Measurements from ENCODE around the gene KIF5A.

KIF5A gene

DNA sequence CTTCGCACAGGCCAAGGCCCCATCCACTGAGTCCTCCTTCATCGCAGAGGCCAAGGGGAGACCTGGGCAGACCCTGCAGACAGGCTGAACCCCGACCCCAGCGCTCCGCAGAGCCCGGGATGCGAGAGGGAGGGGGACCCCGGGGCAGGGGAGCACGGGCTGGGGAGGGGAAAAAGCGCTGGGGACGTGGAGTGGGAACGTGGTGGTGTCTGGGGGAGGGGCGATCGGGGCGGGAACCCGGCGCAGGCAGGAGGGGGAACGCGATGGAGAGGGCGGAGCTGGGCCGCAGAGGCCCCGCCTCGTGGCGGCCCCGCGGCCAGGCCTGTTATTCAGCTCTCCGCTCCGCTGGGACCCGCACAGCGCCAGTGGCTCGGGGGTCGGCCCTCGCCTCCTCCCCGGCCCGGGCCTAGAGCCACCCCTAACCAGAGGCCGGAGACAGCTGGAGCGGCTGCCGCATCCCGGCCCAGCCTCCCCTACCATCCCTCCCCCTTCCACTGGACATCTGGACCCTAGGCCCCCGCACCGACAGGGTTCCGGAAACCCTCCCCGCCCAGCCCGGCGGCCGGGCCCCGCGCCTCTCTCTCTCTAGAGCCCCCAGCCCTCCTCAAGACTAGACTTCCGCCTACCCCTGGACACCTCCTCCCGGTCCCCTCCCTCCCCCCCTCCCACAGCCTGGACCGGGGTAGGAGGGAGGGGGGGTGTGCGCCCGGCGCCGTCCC lies 61.4 kb downstream of the KIF5A start, which contains the start of gene ARHGEF25:
ARHGEF25 (plus strand) TSS at position 328 of the 719 bp plus-strand sequence. CDS start 460 bp downstream, outside the sequence.
- Histone ChIP-seq H3K27ac (peak within 1 kb of the TSS; percentile 94), H3K36me3 (peaks cover 8% of the 10 kb centered on the region; the same call in 1 of the 2 replicates), H3K4me2 (peak within 1 kb of the TSS; percentile 94)

DNA sequence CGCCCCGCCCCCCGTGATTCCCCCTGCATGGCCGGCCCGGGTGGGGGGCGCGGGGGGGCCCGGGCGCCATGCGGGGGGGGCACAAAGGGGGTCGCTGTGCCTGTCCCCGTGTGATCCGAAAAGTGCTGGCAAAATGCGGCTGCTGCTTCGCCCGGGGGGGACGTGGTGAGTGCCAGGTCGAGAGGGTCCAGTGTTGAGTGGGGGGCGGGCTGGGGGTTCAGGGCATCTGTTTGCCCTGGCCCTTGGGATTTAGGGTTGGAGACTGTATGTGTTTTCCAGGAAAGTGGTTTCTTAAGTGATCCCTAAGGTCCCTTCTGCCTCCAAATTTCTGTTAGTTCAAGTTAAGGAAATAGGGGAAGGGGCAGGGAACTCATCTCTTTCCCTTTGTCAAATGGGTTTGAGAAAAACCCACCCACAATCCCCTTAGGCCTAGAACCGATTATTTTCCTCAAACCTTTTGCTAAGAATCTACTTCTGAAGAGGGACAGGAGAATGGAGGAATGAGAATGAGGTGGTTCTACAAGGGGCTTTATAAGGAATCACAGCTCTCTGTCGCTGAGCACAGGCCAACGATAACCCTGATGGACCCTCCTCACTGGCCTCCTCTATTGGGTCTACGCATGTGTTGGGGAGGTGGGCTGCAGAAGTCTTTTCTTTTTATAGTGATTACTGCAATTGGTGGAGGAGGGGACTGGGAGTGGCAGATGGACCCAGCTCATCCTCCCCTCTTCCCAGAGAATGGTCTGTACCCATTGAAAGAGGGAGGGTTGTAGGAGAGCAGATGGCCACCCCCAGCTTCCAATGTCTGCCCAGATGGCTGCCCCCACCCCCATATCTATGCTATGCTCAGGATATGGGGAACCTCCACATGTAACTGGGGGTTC lies 62.2 kb downstream of the KIF5A start:
- H3K9me3 ChIP-seq = no peaks in the 10 kb centered on the region
- peaks cover 45% of the 10 kb centered on the region for H3K27me3 ChIP-seq
- H4K20me1 ChIP-seq = no peaks in the 10 kb centered on the region
- peaks cover 71% of the 10 kb centered on the region for H3K4me1 ChIP-seq
- H3K27ac ChIP-seq = peak overlapping the region; percentile 94
- no peak for TF ChIP-seq Cebpa-rat (IDR thresholded peaks at IDR 0.05)
- peak overlapping the region; percentile 94 for H3K4me2 ChIP-seq
- H3K36me3 ChIP-seq = peaks cover 13% of the 10 kb centered on the region; the same call in 1 of the 2 replicates
- H3K9ac ChIP-seq = peak overlapping the region; percentile 60; the same call in 1 of the 2 replicates
- peak overlapping the region; percentile 72 for H3K4me3 ChIP-seq

More for the DNA sequence above, 61.4 kb downstream of the KIF5A start, which contains the start of gene ARHGEF25:
- Histone ChIP-seq H3K4me3 (peak within 1 kb of the TSS; percentile 72), H4K20me1 (no peaks in the 10 kb centered on the region), H3K27me3 (peaks cover 53% of the 10 kb centered on the region), H3K9me3 (no peaks in the 10 kb centered on the region), H3K4me1 (peaks cover 65% of the 10 kb centered on the region), H3K9ac (peak within 1 kb of the TSS; percentile 84)
- no peak for TF ChIP-seq Cebpa-rat (IDR thresholded peaks at IDR 0.05)

DNA sequence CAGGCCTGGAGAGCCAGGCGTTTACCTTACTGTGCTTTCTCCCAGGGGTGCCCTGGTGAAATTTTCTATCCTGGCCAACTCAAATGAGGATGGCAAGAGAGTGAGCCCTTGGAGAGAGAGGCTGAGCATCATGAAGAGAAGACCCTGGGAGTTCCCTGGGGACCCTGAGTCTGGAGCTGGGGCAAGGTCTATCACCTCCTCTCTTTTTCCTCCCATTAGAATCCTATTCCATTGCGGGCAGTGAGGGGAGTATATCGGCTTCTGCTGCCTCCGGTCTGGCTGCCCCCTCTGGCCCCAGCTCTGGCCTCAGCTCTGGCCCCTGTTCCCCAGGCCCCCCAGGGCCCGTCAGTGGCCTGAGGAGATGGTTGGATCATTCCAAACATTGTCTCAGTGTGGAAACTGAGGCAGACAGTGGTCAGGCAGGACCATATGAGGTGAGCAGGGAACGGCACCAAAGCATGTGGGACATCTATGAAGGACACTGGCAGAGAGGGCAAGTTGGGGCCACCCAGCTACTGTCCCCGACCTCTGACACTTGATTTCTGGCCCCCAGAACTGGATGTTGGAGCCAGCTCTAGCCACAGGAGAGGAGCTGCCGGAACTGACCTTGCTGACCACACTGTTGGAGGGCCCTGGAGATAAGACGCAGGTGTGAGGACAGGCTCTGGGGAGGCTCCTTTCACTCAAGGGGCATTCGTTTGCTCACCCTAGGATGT lies 63.0 kb downstream of the KIF5A start:
- peaks cover 47% of the 10 kb centered on the region for H3K27me3 ChIP-seq
- peaks cover 71% of the 10 kb centered on the region for H3K4me1 ChIP-seq
- H3K9me3 ChIP-seq = peaks cover 4% of the 10 kb centered on the region; the same call in 1 of the 2 replicates
- H4K20me1 ChIP-seq = no peaks in the 10 kb centered on the region
- peak overlapping the region; percentile 94 for H3K27ac ChIP-seq
- H3K4me3 ChIP-seq = peak overlapping the region; percentile 72; the same call in 1 of the 2 replicates
- TF ChIP-seq Cebpa-rat (IDR thresholded peaks at IDR 0.05) = no peak
- H3K4me2 ChIP-seq = peak overlapping the region; percentile 94
- H3K36me3 ChIP-seq = peaks cover 17% of the 10 kb centered on the region; the same call in 1 of the 2 replicates
- peak overlapping the region; percentile 70 for H3K9ac ChIP-seq

DNA sequence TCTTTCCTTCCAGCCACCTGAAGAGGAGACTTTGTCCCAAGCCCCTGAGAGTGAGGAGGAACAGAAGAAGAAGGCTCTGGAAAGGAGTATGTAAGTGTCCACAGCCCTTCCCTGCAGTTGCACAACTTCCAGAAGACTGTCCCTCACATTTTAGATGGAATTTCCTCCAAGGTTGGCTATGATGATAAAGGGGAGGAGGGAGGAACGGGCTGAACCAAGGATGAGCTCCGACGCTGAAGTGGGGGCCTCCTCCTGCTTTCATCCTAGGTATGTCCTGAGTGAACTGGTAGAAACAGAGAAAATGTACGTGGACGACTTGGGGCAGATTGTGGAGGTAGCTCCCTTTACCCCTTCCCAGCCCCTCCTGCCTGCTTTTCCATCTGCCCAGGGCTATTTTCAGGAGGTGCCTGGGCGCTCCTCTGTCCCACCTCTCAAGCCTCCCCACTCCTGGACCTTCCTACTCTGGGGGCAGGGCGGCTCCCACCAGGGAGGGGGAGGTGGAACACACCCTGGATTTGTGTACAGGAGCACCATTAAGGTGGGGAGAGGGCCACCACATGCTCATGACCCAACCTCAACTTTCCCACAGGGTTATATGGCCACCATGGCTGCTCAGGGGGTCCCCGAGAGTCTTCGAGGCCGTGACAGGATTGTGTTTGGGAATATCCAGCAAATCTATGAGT lies 63.7 kb downstream of the KIF5A start:
- Histone ChIP-seq H4K20me1 (no peaks in the 10 kb centered on the region), H3K4me1 (peaks cover 71% of the 10 kb centered on the region), H3K9ac (peak overlapping the region; percentile 70), H3K36me3 (peaks cover 17% of the 10 kb centered on the region; the same call in 1 of the 2 replicates), H3K27ac (peak overlapping the region; percentile 94), H3K4me2 (peak overlapping the region; percentile 94), H3K27me3 (peaks cover 47% of the 10 kb centered on the region), H3K4me3 (peak overlapping the region; percentile 50; the same call in 1 of the 2 replicates), H3K9me3 (peaks cover 6% of the 10 kb centered on the region; the same call in 1 of the 2 replicates)
- TF ChIP-seq Cebpa-rat (IDR thresholded peaks at IDR 0.05) = no peak

DNA sequence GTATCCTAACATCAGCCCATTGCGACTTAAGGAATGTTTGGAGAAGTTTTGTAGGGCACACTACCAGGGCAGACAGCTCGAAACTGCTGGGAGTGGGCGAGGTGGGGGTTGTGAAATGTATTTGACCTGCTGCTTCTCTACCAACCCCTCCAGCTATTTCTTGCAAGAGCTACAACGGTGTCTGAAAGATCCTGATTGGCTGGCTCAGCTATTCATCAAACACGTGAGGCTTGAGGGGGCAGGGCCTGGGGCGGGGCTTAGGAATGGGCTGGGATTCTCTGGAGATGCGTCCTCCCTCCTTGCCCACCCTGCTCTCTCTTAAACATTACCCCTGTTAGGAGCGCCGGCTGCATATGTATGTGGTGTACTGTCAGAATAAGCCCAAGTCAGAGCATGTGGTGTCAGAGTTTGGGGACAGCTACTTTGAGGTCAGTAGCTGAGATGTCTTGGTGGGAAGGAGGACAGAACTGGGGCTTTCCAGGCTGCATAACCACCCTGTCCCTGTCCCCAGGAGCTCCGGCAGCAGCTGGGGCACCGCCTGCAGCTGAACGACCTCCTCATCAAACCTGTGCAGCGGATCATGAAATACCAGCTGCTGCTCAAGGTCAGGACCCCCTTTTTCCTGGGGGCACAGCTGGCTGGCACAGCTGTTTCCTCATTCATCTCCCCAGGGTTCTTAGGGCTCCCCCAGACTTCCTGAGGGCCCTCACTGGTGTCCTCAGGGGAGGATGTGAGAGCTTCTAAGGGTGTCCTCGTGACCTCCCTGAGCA lies 64.5 kb downstream of the KIF5A start:
- Histone ChIP-seq H3K4me1 (peaks cover 68% of the 10 kb centered on the region), H3K27me3 (peaks cover 47% of the 10 kb centered on the region), H3K4me2 (peak overlapping the region; percentile 94), H3K27ac (peak overlapping the region; percentile 94), H3K36me3 (peaks cover 18% of the 10 kb centered on the region; the same call in 1 of the 2 replicates), H3K9me3 (peaks cover 8% of the 10 kb centered on the region; the same call in 1 of the 2 replicates), H4K20me1 (peaks cover 3% of the 10 kb centered on the region), H3K9ac (peak overlapping the region; percentile 75), H3K4me3 (peak overlapping the region; percentile 50)
- TF ChIP-seq Cebpa-rat (IDR thresholded peaks at IDR 0.05) = no peak

DNA sequence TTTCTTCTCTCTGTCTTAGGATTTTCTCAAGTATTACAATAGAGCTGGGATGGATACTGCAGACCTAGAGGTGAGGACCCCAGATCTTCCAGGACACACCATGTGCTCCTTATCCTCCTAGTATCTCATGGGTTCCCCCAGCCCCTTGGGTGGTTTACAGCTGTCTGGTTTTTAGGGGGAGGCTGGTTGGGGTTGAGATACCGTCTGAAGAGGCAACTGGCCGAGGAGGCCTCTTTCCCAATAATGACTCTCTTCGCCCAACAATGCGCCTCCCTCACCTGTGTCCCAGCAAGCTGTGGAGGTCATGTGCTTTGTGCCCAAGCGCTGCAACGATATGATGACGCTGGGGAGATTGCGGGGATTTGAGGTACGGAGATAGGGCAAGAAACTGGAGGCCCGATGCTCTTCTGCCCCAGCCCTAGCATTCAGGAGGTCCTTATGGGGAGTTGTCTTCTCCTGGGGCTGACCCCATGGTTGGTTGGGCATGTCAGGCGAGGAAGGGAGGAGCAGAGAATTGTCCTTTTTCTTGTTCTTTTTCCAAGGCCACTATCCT lies 65.2 kb downstream of the KIF5A start:
- Histone ChIP-seq H3K9ac (peak overlapping the region; percentile 75), H3K4me2 (peak overlapping the region; percentile 94), H3K36me3 (peaks cover 25% of the 10 kb centered on the region; the same call in 1 of the 2 replicates), H3K9me3 (peaks cover 13% of the 10 kb centered on the region; the same call in 1 of the 2 replicates), H3K27ac (peak overlapping the region; percentile 94), H3K4me3 (peak overlapping the region; percentile 46), H4K20me1 (peaks cover 9% of the 10 kb centered on the region), H3K4me1 (peaks cover 68% of the 10 kb centered on the region), H3K27me3 (peaks cover 48% of the 10 kb centered on the region)
- TF ChIP-seq Cebpa-rat (IDR thresholded peaks at IDR 0.05) = no peak

DNA sequence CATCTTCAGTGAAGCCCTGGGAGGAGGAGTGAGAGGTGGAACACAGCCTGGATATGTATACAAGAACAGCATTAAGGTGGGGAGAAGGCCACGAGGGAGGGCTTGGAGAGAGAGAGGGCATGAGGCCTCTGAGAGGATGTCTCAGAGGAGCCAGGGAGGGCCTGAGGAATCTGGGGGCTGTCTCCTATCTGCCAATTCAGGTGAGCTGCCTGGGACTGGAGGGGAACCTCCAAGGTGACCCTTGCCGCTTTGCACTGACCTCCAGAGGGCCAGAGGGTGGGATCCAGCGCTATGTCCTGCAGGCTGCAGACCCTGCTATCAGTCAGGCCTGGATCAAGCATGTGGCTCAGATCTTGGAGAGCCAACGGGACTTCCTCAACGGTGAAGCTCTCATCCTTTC lies 65.8 kb downstream of the KIF5A start:
- Histone ChIP-seq H3K9ac (peak overlapping the region; percentile 75), H3K4me2 (peak overlapping the region; percentile 94), H3K4me1 (peaks cover 65% of the 10 kb centered on the region), H3K9me3 (peaks cover 13% of the 10 kb centered on the region; the same call in 1 of the 2 replicates), H3K27ac (peak overlapping the region; percentile 94), H3K4me3 (peak overlapping the region; percentile 46; the same call in 1 of the 2 replicates), H4K20me1 (peaks cover 15% of the 10 kb centered on the region), H3K27me3 (peaks cover 48% of the 10 kb centered on the region), H3K36me3 (peaks cover 26% of the 10 kb centered on the region; the same call in 1 of the 2 replicates)
- no peak for TF ChIP-seq Cebpa-rat (IDR thresholded peaks at IDR 0.05)

Data from BLaER1 (cell line).